Kidney (tissue), 14 donors: ENCODE measurements around the gene CLDN20. TPM values are rescaled to one million over a fixed set of nuclear protein-coding genes. Genes with fewer than 3 reads are reported as not detected.

Experiments used
- DNase-seq, 5 donors: peaks; one replicate each; pipeline ENCODE4 v3.0.0-alpha.2; 2013 to 2020
- FAIRE-seq: peaks from 2 replicates; lab custom pipeline; 2012; peaks lifted over from hg19 to GRCh38; lab: Jason Lieb, UNC
- H3K27ac ChIP-seq, 2 donors: one replicate each; pipeline ENCODE4 v1.7.0; 2013; ENCODE audit warnings: low read depth in 2 of 2, low read length in 2 of 2, inconsistent platforms in 1 of 2
- H3K27me3 ChIP-seq: one replicate; pipeline ENCODE4 v1.7.1; 2013; ENCODE audit warnings: low read length, inconsistent platforms; ENCODE audit not compliant: control insufficient read depth, insufficient read depth
- H3K36me3 ChIP-seq, 3 donors: one replicate each; pipeline versions ENCODE4 v1.7.0 to v1.7.1; 2013; ENCODE audit warnings: low read length in 3 of 3, control low read depth in 1 of 3, inconsistent platforms in 1 of 3; ENCODE audit not compliant: insufficient read depth in 3 of 3, control insufficient read depth in 2 of 3
- H3K4me1 ChIP-seq, 3 donors: one replicate each; pipeline versions ENCODE4 v1.7.0 to v1.7.1; 2013; ENCODE audit warnings: low read length in 3 of 3, inconsistent platforms in 1 of 3, low read depth in 1 of 3; ENCODE audit not compliant: control insufficient read depth in 2 of 3, insufficient read depth in 2 of 3
- H3K4me3 ChIP-seq, 3 donors: one replicate each; pipeline versions ENCODE4 v1.7.0 to v1.8.1; 2013; ENCODE audit warnings: low read length in 3 of 3, control low read depth in 1 of 3, inconsistent platforms in 1 of 3
- H3K9ac ChIP-seq, 3 donors: one replicate each; pipeline versions ENCODE4 v1.7.0 to v1.7.1; 2013; ENCODE audit warnings: low read length in 3 of 3, control low read depth in 1 of 3, inconsistent platforms in 1 of 3
- H3K9me3 ChIP-seq, 3 donors: one replicate each; pipeline versions ENCODE4 v1.7.0 to v1.7.1; 2013; ENCODE audit warnings: low read length in 3 of 3, control low read depth in 1 of 3, inconsistent platforms in 1 of 3; ENCODE audit not compliant: control insufficient read depth in 2 of 3, insufficient read depth in 1 of 3
- CTCF ChIP-seq: IDR thresholded peaks from 3 replicates; pipeline ENCODE4 v1.5.1; 2012; ENCODE audit warnings: mild to moderate bottlenecking, moderate library complexity, borderline replicate concordance; ENCODE audit not compliant: insufficient read depth; ENCODE audit errors: extremely low read depth
- intact Hi-C: fragments of 100-400 bp; cut with DNase I; formaldehyde crosslinking; loops from one replicate; pipeline ENCODE4 v1.11.1; 2022
- polyA plus RNA-seq: library from polyadenylated mRNA; stranded (reverse); fragments of 350-450 nt; fragmentation: Illumina TruSeq; extraction: RNeasy Lipid Tissue Mini Kit (QIAGEN cat#74804); gene quantifications from one replicate; pipeline ENCODE4 v1.2.3, GENCODE V29; 2014; ENCODE audit warnings: low read depth, low replicate concordance; ENCODE audit not compliant: insufficient read depth
- total RNA-seq: library from RNA; stranded (reverse); fragmentation: NEBNext Ultra II Directional; extraction: Animal tissue kit (Norgen Biotek cat#: 25700); gene quantifications from one replicate; pipeline ENCODE4 v1.2.1, GENCODE V29; 2021
- donor health status: control.
- donor health status: control.
- donor health status: control.
- donor health status: control.
- donor health status: control.
- donor health status: DM: yes; HTN: yes; CAD: no.
- donor health status: Normal renal cell carcinoma (clear cell type).

Gene CLDN20
- total and polyA plus RNA-seq, 2 donors from 2014 or later: 0.77 TPM; not detected in 1

GRCh38 chr6:155272353-155273232, 8.8 kb downstream of the CLDN20 start:
- no peak for FAIRE-seq
- H3K27ac ChIP-seq: no peak overlapping the region

GRCh38 chr6:155273431-155273830, 9.6 kb downstream of the CLDN20 start:
- no peaks in the 10 kb centered on the region for H3K4me1 ChIP-seq
- DNase-seq (peak in 1 of 5 donors; percentile 44), FAIRE-seq (no peak)
- no peak for TF ChIP-seq CTCF
- H3K27me3 ChIP-seq: no peaks in the 10 kb centered on the region
- no peak overlapping the region for H3K27ac ChIP-seq
- intact Hi-C loops: no loop called here
- H3K9me3 ChIP-seq: no peaks in the 10 kb centered on the region
- H3K9ac ChIP-seq: no peak overlapping the region
- no peak overlapping the region for H3K4me3 ChIP-seq
- peaks cover 0 to 2% (median 0%) of the 10 kb centered on the region in 3 donors for H3K36me3 ChIP-seq

More at GRCh38 chr6:155272353-155273232, 8.8 kb downstream of the CLDN20 start:
- Histone ChIP-seq H3K9me3 (no peaks in the 10 kb centered on the region), H3K9ac (no peak overlapping the region), H3K27me3 (no peaks in the 10 kb centered on the region), H3K36me3 (peaks cover 0 to 2% (median 0%) of the 10 kb centered on the region in 3 donors), H3K4me3 (no peak overlapping the region), H3K4me1 (no peaks in the 10 kb centered on the region)
- peak in 1 of 5 donors; percentile 70 for DNase-seq
- no peak for TF ChIP-seq CTCF
- intact Hi-C loops: no loop called here

- H3K4me3 ChIP-seq: no peak overlapping the region
- H3K36me3 ChIP-seq: peaks cover 0 to 2% (median 0%) of the 10 kb centered on the region in 3 donors
- H3K9me3 ChIP-seq: no peaks in the 10 kb centered on the region
- H3K27me3 ChIP-seq: no peaks in the 10 kb centered on the region
- H3K9ac ChIP-seq: no peak overlapping the region
- H3K4me1 ChIP-seq: no peaks in the 10 kb centered on the region
- FAIRE-seq: no peak
- no peak overlapping the region for H3K27ac ChIP-seq
- no peak for TF ChIP-seq CTCF
- intact Hi-C loops: no loop called here
- no peak for DNase-seq
These were observed 10.3 kb downstream of the CLDN20 start for GRCh38 chr6:155274106-155274505.
